Neural cell (in vitro differentiated cells): ENCODE measurements around the gene STAM2. TPM values are rescaled to one million over a fixed set of nuclear protein-coding genes. Genes with fewer than 3 reads are reported as not detected.
"Not testable (repeated sequence)": the region's sequence is repeated elsewhere in the genome, so short reads cannot be mapped to it uniquely, and the experiment has no call there.

Source experiments
- H2AFZ ChIP-seq: fragments of 200-600, 300-800 bp; sonication (generic), shearing (Covaris generic); 2 replicates; pipeline ENCODE4 v1.6.0; 2014; ENCODE audit warnings: low read depth, mild to moderate bottlenecking, antibody characterized with exemption, low read length, moderate library complexity
- H3F3A ChIP-seq: fragments of 200-600 bp; shearing (Covaris generic); 2 replicates; pipeline ENCODE4 v1.6.1; 2016; ENCODE audit warnings: mild to moderate bottlenecking, moderate library complexity, mixed read lengths, antibody characterized with exemption, low read length; ENCODE audit not compliant: insufficient read depth, poor library complexity, severe bottlenecking
- H3K27ac ChIP-seq: fragments of 200-600, 300-800 bp; sonication (generic), shearing (Covaris generic); 2 replicates; pipeline ENCODE4 v1.5.1; 2014; ENCODE audit warnings: mild to moderate bottlenecking, low read length, moderate library complexity
- H3K27me3 ChIP-seq: fragments of 300-800, 200-600 bp; sonication (generic), shearing (Covaris generic); 2 replicates; pipeline ENCODE4 v1.6.0; 2014; ENCODE audit warnings: mild to moderate bottlenecking, low read depth, low read length, moderate library complexity; ENCODE audit not compliant: insufficient read depth
- H3K36me3 ChIP-seq: fragments of 300-800, 200-600 bp; sonication (generic), shearing (Covaris generic); 2 replicates; pipeline ENCODE4 v1.5.1; 2014; ENCODE audit warnings: mild to moderate bottlenecking, antibody characterized with exemption, low read length, moderate library complexity; ENCODE audit not compliant: insufficient read depth
- H3K4me2 ChIP-seq: fragments of 300-800, 200-600 bp; sonication (generic), shearing (Covaris generic); 2 replicates; pipeline ENCODE4 v1.6.0; 2014; ENCODE audit warnings: mild to moderate bottlenecking, low read length
- H3K4me3 ChIP-seq: fragments of 300-800, 200-600 bp; sonication (generic), shearing (Covaris generic); 2 replicates; pipeline ENCODE4 v1.5.1; 2014; ENCODE audit warnings: mild to moderate bottlenecking, low read length, moderate library complexity
- H3K79me2 ChIP-seq: fragments of 200-600 bp; shearing (Covaris generic); replicated peaks from 2 replicates; pipeline ENCODE4 v1.6.0; 2014; ENCODE audit warnings: mild to moderate bottlenecking, low read length, moderate library complexity; ENCODE audit not compliant: insufficient read depth
- H3K9ac ChIP-seq: fragments of 300-800, 200-600 bp; sonication (generic), shearing (Covaris generic); 2 replicates; pipeline ENCODE4 v1.6.1; 2016; ENCODE audit warnings: mild to moderate bottlenecking, low read length, mixed read lengths
- H3K9me2 ChIP-seq: fragments of 200-600 bp; shearing (Covaris generic); 2 replicates; pipeline ENCODE4 v1.6.1; 2016; ENCODE audit warnings: mild to moderate bottlenecking, low read length, mixed read lengths; ENCODE audit not compliant: insufficient read depth
- H3K9me3 ChIP-seq: fragments of 200-600, 300-800 bp; sonication (generic), shearing (Covaris generic); 2 replicates; pipeline ENCODE4 v1.6.1; 2016; ENCODE audit warnings: mild to moderate bottlenecking, mixed run types, low read length, moderate library complexity, mixed read lengths
- H4K20me1 ChIP-seq: fragments of 200-600 bp; shearing (Covaris generic); 2 replicates; pipeline ENCODE4 v1.6.1; 2016; ENCODE audit warnings: mild to moderate bottlenecking, mixed run types; ENCODE audit not compliant: insufficient read depth
- CTCF ChIP-seq: fragments of 450-650 bp; IDR thresholded peaks from 2 replicates; pipeline ENCODE4 v1.5.1; 2014; ENCODE audit warnings: antibody characterized with exemption, mild to moderate bottlenecking, moderate library complexity; ENCODE audit not compliant: poor library complexity, severe bottlenecking
- EP300 ChIP-seq: fragments of 450-650 bp; conservative IDR thresholded peaks from 2 replicates; pipeline ENCODE4 v1.6.1; 2014; ENCODE audit warnings: antibody characterized with exemption, mild to moderate bottlenecking, moderate library complexity; ENCODE audit not compliant: poor library complexity, severe bottlenecking
- EZH2 ChIP-seq: fragments of 200-600, 300-800 bp; shearing (Covaris generic), sonication (generic); IDR thresholded peaks from 2 replicates; pipeline ENCODE4 v1.6.1; 2014; ENCODE audit warnings: antibody characterized with exemption, low read length, borderline replicate concordance, mild to moderate bottlenecking; ENCODE audit not compliant: insufficient read depth, poor library complexity, severe bottlenecking
- MXI1 ChIP-seq: fragments of 450-650 bp; conservative IDR thresholded peaks from 2 replicates; pipeline ENCODE4 v1.6.1; 2014; ENCODE audit warnings: antibody characterized with exemption, mild to moderate bottlenecking; ENCODE audit not compliant: poor library complexity, severe bottlenecking
- POLR2AphosphoS5 ChIP-seq: IDR thresholded peaks from 2 replicates; pipeline ENCODE4 v1.6.1; 2012
- RAD21 ChIP-seq: fragments of 450-650 bp; conservative IDR thresholded peaks from 2 replicates; pipeline ENCODE4 v1.6.1; 2014; ENCODE audit warnings: antibody characterized with exemption, mild to moderate bottlenecking, moderate library complexity
- REST ChIP-seq: IDR thresholded peaks from 2 replicates; pipeline ENCODE4 v1.6.1; 2012; ENCODE audit warnings: borderline replicate concordance
- SMC3 ChIP-seq: fragments of 450-650 bp; conservative IDR thresholded peaks from 2 replicates; pipeline ENCODE4 v1.6.1; 2014; ENCODE audit warnings: antibody characterized with exemption, mild to moderate bottlenecking, moderate library complexity; ENCODE audit not compliant: poor library complexity
- TAF1 ChIP-seq: IDR thresholded peaks from 2 replicates; pipeline ENCODE4 v1.6.1; 2012; ENCODE audit warnings: low read depth
- polyA plus RNA-seq: library from polyadenylated mRNA; depleted of rRNA; stranded (reverse); fragments of >200 nt; gene quantifications from 2 replicates; pipeline ENCODE4 v1.2.3, GENCODE V29; 2014

STAM2 gene
- polyA plus RNA-seq, 1 donor from 2014 or later, result 47.5 TPM

- TF ChIP-seq RAD21 (peak; percentile 87), REST (no peak), CTCF (peak; percentile 85), SMC3 (peak; percentile 89)
- Histone ChIP-seq H3K9me3 (no peaks in the 10 kb centered on the region), H3F3A (no peaks in the 10 kb centered on the region), H2AFZ (no peak overlapping the region), H3K4me3 (no peak overlapping the region), H3K27me3 (no peaks in the 10 kb centered on the region), H3K4me2 (no peak overlapping the region), H3K9me2 (no peaks in the 10 kb centered on the region), H3K79me2 (no peaks in the 10 kb centered on the region), H3K9ac (no peak overlapping the region), H3K27ac (no peak overlapping the region), H3K36me3 (no peaks in the 10 kb centered on the region), H4K20me1 (no peaks in the 10 kb centered on the region)
These were observed 14.3 kb upstream of the STAM2 start for GRCh38 chr2:152189622-152190495.

GRCh38 chr2:152186808-152187207 is 11.2 kb upstream of the STAM2 start:
- not testable (repeated sequence) for H4K20me1 ChIP-seq, H3K36me3 ChIP-seq, H2AFZ ChIP-seq, H3K27me3 ChIP-seq, H3K9me2 ChIP-seq, H3K79me2 ChIP-seq, H3F3A ChIP-seq, H3K9me3 ChIP-seq, H3K4me2 ChIP-seq, H3K9ac ChIP-seq, H3K4me3 ChIP-seq, H3K27ac ChIP-seq

GRCh38 chr2:152186262-152186661 is 10.7 kb upstream of the STAM2 start:
- Histone ChIP-seq H2AFZ (no peak overlapping the region), H3K9me2 (no peaks in the 10 kb centered on the region), H3K9ac (no peak overlapping the region)

More at GRCh38 chr2:152186262-152186661, 10.7 kb upstream of the STAM2 start:
- no peaks in the 10 kb centered on the region for H3K9me3 ChIP-seq
- no peak overlapping the region for H3K4me3 ChIP-seq
- TF ChIP-seq RAD21 (no peak), POLR2AphosphoS5 (no peak), SMC3 (no peak), CTCF (no peak), EZH2 (no peak), TAF1 (no peak), EP300 (no peak), REST (no peak), MXI1 (no peak)
- no peaks in the 10 kb centered on the region for H3K79me2 ChIP-seq
- H3F3A ChIP-seq, result no peaks in the 10 kb centered on the region
- no peaks in the 10 kb centered on the region for H3K27me3 ChIP-seq
- no peaks in the 10 kb centered on the region for H4K20me1 ChIP-seq
- H3K36me3 ChIP-seq, result no peaks in the 10 kb centered on the region
- H3K27ac ChIP-seq, result no peak overlapping the region
- H3K4me2 ChIP-seq, result no peak overlapping the region
